GM12891 (cell line): ENCODE data around the gene SYNPO.

Experiments used
- DNase-seq: peaks from one replicate; pipeline ENCODE4 v3.0.0; 2011; ENCODE audit warnings: low spot score; ENCODE audit not compliant: insufficient read length
- FAIRE-seq: peaks from 2 replicates; lab custom pipeline; 2011; peaks lifted over from hg19 to GRCh38; lab: Jason Lieb, UNC
- PAX5 ChIP-seq: IDR thresholded peaks from 2 replicates; pipeline ENCODE4 v1.6.1; 2011; ENCODE audit warnings: low read length, moderate library complexity, mild to moderate bottlenecking; ENCODE audit not compliant: insufficient read depth, severe bottlenecking
- POLR2A ChIP-seq: IDR thresholded peaks from 2 replicates; pipeline ENCODE4 v1.6.1; 2011; ENCODE audit warnings: low read depth, low read length, control low read depth
- POLR2AphosphoS5 ChIP-seq: IDR thresholded peaks from 2 replicates; pipeline ENCODE4 v1.6.1; 2011; ENCODE audit warnings: low read depth, low read length, control low read depth
- POU2F2 ChIP-seq: IDR thresholded peaks from 2 replicates; pipeline ENCODE4 v1.6.1; 2011; ENCODE audit warnings: low read depth, mild to moderate bottlenecking, control low read depth, low read length, moderate library complexity
- SPI1 ChIP-seq: IDR thresholded peaks from 2 replicates; pipeline ENCODE4 v1.6.1; 2011; ENCODE audit warnings: low read depth, low read length, control low read depth
- TAF1 ChIP-seq: IDR thresholded peaks from 2 replicates; pipeline ENCODE4 v1.6.1; 2011; ENCODE audit warnings: low read depth, low read length, control low read depth

The SYNPO gene

GRCh38 chr5:150612905-150613670, 27.4 kb upstream of the SYNPO start:
- DNase-seq (no peak), FAIRE-seq (no peak)
- TF ChIP-seq POLR2A (no peak), TAF1 (no peak), POLR2AphosphoS5 (no peak), PAX5 (no peak), POU2F2 (no peak), SPI1 (no peak)

- FAIRE-seq: no peak
These were observed 26.3 kb upstream of the SYNPO start for GRCh38 chr5:150613991-150614660.

GRCh38 chr5:150614661-150615060, 25.8 kb upstream of the SYNPO start:
- TF ChIP-seq SPI1 (no peak), POLR2A (no peak), POU2F2 (no peak), POLR2AphosphoS5 (no peak), PAX5 (no peak), TAF1 (no peak)
- DNase-seq (no peak), FAIRE-seq (no peak)

More at GRCh38 chr5:150613991-150614660, 26.3 kb upstream of the SYNPO start:
- DNase-seq: no peak
- no peak for TF ChIP-seq SPI1
- TF ChIP-seq POLR2A: no peak
- no peak for TF ChIP-seq TAF1
- no peak for TF ChIP-seq POU2F2

GRCh38 chr5:150615141-150615699, 25.2 kb upstream of the SYNPO start:
- DNase-seq (no peak), FAIRE-seq (no peak)
- TF ChIP-seq SPI1 (no peak), POLR2A (no peak)

- TF ChIP-seq PAX5 (no peak), POU2F2 (no peak), POLR2A (no peak), TAF1 (no peak), POLR2AphosphoS5 (no peak), SPI1 (no peak)
- FAIRE-seq: no peak
- no peak for DNase-seq
These were observed 24.4 kb upstream of the SYNPO start for GRCh38 chr5:150616024-150616470.

- TF ChIP-seq TAF1 (no peak), SPI1 (no peak), POLR2A (no peak), PAX5 (no peak), POU2F2 (no peak), POLR2AphosphoS5 (no peak)
- no peak for FAIRE-seq
- DNase-seq: no peak
These were observed 24.0 kb upstream of the SYNPO start for GRCh38 chr5:150616506-150616905.

- no peak for FAIRE-seq
- TF ChIP-seq POLR2A (no peak), TAF1 (no peak), PAX5 (no peak), POLR2AphosphoS5 (no peak), POU2F2 (no peak), SPI1 (no peak)
These were observed 22.3 kb upstream of the SYNPO start for GRCh38 chr5:150618163-150618562.

GRCh38 chr5:150618588-150619281, 21.7 kb upstream of the SYNPO start:
- DNase-seq: no peak
- no peak for FAIRE-seq
- TF ChIP-seq POLR2A: no peak
- no peak for TF ChIP-seq POLR2AphosphoS5
- no peak for TF ChIP-seq TAF1
- no peak for TF ChIP-seq SPI1
- TF ChIP-seq PAX5: no peak

More at GRCh38 chr5:150618163-150618562, 22.3 kb upstream of the SYNPO start:
- no peak for DNase-seq
